Epithelial cell of proximal tubule (primary cell): ENCODE results near the gene TPO. TPM values are rescaled to one million over a fixed set of nuclear protein-coding genes. Genes with fewer than 3 reads are reported as not detected.

Source experiments
- DNase-seq: peaks from one replicate; pipeline ENCODE4 v3.0.0-alpha.2; 2011; ENCODE audit warnings: low read depth
- H3K4me3 ChIP-seq: 2 replicates; pipeline ENCODE4 v1.5.1; 2011; ENCODE audit warnings: low read depth, mild to moderate bottlenecking, low read length
- CTCF ChIP-seq: conservative IDR thresholded peaks from 2 replicates; pipeline ENCODE4 v1.5.1; 2012; ENCODE audit warnings: low read depth, mild to moderate bottlenecking, low read length
- total RNA-seq: library from RNA; depleted of rRNA; stranded (reverse); fragments of >200 nt; gene quantifications from 2 replicates; pipeline ENCODE4 v1.2.3, GENCODE V29; 2015

The TPO gene
- total RNA-seq, 1 donor from 2014 or later = not detected

- TF ChIP-seq CTCF = no peak
- H3K4me3 ChIP-seq = no peak overlapping the region
- DNase-seq = no peak
Observed at GRCh38 chr2:1394709-1395408, 18.4 kb upstream of the TPO start.

- TF ChIP-seq CTCF = no peak
- no peak for DNase-seq
- H3K4me3 ChIP-seq = no peak overlapping the region
Observed at GRCh38 chr2:1397350-1397749, 15.9 kb upstream of the TPO start.

- TF ChIP-seq CTCF = no peak
- no peak for DNase-seq
- no peak overlapping the region for H3K4me3 ChIP-seq
Observed at GRCh38 chr2:1398191-1398590, 15.1 kb upstream of the TPO start.

- DNase-seq = no peak
- H3K4me3 ChIP-seq = no peak overlapping the region
- no peak for TF ChIP-seq CTCF
Observed at GRCh38 chr2:1400943-1401735, 12.1 kb upstream of the TPO start.

- no peak for DNase-seq
- TF ChIP-seq CTCF = no peak
- H3K4me3 ChIP-seq = no peak overlapping the region
Observed at GRCh38 chr2:1402064-1402463, 11.2 kb upstream of the TPO start.

GRCh38 chr2:1403565-1403964, 9.7 kb upstream of the TPO start:
- no peak for DNase-seq
- no peak for TF ChIP-seq CTCF
- no peak overlapping the region for H3K4me3 ChIP-seq
